HEK293T (cell line): ENCODE data around the gene SELENOF.
"Not testable (repeated sequence)": the region's sequence is repeated elsewhere in the genome, so short reads cannot be mapped to it uniquely, and the experiment has no call there.

Source experiments
- BHLHE40 ChIP-seq: fragments of 450-650 bp; IDR thresholded peaks from 2 replicates; pipeline ENCODE4 v1.6.1; 2016; ENCODE audit warnings: mild to moderate bottlenecking, moderate library complexity, borderline replicate concordance
- ELF4 ChIP-seq: fragments of 450-650 bp; IDR thresholded peaks from 2 replicates; pipeline ENCODE4 v1.6.1; 2017; ENCODE audit warnings: antibody characterized with exemption
- FOXM1 ChIP-seq: fragments of 450-650 bp; IDR thresholded peaks from 2 replicates; pipeline ENCODE4 v1.6.1; 2017; ENCODE audit warnings: mild to moderate bottlenecking, borderline replicate concordance
- HDGF ChIP-seq: fragments of 450-650 bp; IDR thresholded peaks from 2 replicates; pipeline ENCODE4 v1.6.1; 2017; ENCODE audit warnings: antibody characterized with exemption, borderline replicate concordance
- NFRKB ChIP-seq: fragments of 450-650 bp; IDR thresholded peaks from 2 replicates; pipeline ENCODE4 v1.6.1; 2016; ENCODE audit warnings: mild to moderate bottlenecking, moderate library complexity
- SP1 ChIP-seq: fragments of 450-650 bp; IDR thresholded peaks from 2 replicates; pipeline ENCODE4 v1.6.1; 2017
- SUZ12 ChIP-seq: fragments of 450-650 bp; IDR thresholded peaks from 2 replicates; pipeline ENCODE4 v1.6.1; 2016; ENCODE audit warnings: mild to moderate bottlenecking
- TF ChIP-seq, protein P1 (sequence below): fragments of 450-650 bp; IDR thresholded peaks from 2 replicates; pipeline ENCODE4 v1.6.1; 2016

DNA sequence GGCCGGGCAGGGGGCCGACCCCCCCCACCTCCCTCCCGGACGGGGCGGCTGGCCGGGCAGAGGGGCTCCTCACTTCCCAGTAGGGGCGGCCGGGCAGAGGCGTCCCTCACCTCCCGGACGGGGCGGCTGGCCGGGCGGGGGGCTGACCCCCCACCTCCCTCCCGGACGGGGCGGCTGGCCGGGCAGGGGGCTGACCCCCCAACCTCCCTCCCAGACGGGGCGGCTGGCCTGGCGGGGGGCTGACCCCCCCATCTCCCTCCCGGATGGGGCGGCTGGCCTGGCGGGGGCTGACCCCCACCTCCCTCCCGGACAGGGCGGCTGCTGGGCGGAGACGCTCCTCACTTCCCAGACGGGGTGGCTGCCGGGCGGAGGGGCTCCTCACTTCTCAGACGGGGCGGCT, 14.5 kb downstream of the SELENOF start:
- not testable (repeated sequence) for TF ChIP-seq NFRKB, SP1, BHLHE40, ELF4, FOXM1, HDGF, SUZ12
- TF ChIP-seq, protein P1, sequence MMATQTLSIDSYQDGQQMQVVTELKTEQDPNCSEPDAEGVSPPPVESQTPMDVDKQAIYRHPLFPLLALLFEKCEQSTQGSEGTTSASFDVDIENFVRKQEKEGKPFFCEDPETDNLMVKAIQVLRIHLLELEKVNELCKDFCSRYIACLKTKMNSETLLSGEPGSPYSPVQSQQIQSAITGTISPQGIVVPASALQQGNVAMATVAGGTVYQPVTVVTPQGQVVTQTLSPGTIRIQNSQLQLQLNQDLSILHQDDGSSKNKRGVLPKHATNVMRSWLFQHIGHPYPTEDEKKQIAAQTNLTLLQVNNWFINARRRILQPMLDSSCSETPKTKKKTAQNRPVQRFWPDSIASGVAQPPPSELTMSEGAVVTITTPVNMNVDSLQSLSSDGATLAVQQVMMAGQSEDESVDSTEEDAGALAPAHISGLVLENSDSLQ, result not testable (repeated sequence)
